Thyroid gland (tissue), 4 donors: ENCODE data around the gene TSPAN6.

Experiments
- POLR2A ChIP-seq, 2 donors: fragments of 450-650 bp; IDR thresholded peaks; one replicate each; pipeline ENCODE4 v1.6.1; 2017; ENCODE audit warnings: antibody characterized with exemption in 2 of 2, mild to moderate bottlenecking in 2 of 2, moderate library complexity in 1 of 2
- TF ChIP-seq, protein P1 (sequence below), 6 experiments: fragments of 200-600 bp in 3 of 6; fragments of 450-650 bp in 3 of 6; sonication (generic) in 3 of 6; IDR thresholded peaks; one replicate each; pipeline ENCODE4 v1.5.1; 2016 to 2019; ENCODE audit warnings: antibody characterized with exemption in 6 of 6, mild to moderate bottlenecking in 2 of 6, inconsistent platforms in 1 of 6, moderate library complexity in 1 of 6

DNA sequence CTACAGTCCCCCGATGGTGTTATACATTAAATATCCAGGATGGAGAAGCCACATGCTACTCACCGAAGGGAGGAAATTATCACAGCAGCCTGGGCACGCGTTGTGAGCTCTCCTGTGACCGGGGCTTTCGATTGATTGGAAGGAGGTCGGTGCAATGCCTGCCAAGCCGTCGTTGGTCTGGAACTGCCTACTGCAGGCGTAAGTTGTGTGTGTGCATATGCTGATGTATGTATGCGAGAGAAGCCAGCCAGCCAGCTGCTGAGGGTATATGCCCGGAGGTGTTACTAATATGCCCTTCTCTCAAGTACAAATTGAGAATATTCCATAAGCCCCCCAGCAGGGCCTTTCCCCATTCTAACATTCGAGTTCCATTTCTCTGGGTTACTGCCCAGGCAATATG is 25.6 kb upstream of the TSPAN6 start:
- TF ChIP-seq, protein P1, sequence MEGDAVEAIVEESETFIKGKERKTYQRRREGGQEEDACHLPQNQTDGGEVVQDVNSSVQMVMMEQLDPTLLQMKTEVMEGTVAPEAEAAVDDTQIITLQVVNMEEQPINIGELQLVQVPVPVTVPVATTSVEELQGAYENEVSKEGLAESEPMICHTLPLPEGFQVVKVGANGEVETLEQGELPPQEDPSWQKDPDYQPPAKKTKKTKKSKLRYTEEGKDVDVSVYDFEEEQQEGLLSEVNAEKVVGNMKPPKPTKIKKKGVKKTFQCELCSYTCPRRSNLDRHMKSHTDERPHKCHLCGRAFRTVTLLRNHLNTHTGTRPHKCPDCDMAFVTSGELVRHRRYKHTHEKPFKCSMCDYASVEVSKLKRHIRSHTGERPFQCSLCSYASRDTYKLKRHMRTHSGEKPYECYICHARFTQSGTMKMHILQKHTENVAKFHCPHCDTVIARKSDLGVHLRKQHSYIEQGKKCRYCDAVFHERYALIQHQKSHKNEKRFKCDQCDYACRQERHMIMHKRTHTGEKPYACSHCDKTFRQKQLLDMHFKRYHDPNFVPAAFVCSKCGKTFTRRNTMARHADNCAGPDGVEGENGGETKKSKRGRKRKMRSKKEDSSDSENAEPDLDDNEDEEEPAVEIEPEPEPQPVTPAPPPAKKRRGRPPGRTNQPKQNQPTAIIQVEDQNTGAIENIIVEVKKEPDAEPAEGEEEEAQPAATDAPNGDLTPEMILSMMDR (IDR thresholded peaks at IDR 0.05): no peak
- no peak for TF ChIP-seq POLR2A (IDR thresholded peaks at IDR 0.05)
